Activated CD8-positive, alpha-beta memory T cell treated with anti-CD3 and anti-CD28 coated beads for 36 hours (primary cell): ENCODE data around the gene RIBC2. TPM values are rescaled to one million over a fixed set of nuclear protein-coding genes. Genes with fewer than 3 reads are reported as not detected.
"Not testable (repeated sequence)": the region's sequence is repeated elsewhere in the genome, so short reads cannot be mapped to it uniquely, and the experiment has no call there.

Experiments used
- CTCF ChIA-PET: fragments of 350-600 bp; sonication (Branson Sonifier 250); formaldehyde crosslinking; loops from one replicate; lab custom pipeline; 2021; ENCODE audit warnings: antibody characterized with exemption; lab: Charles Lee
- POLR2A ChIA-PET: fragments of 350-600 bp; sonication (Branson Sonifier 250); formaldehyde crosslinking; loops from one replicate; lab custom pipeline; 2021; ENCODE audit warnings: antibody characterized with exemption; lab: Charles Lee
- total RNA-seq, 2 experiments: library from RNA; stranded (reverse); gene quantifications; one replicate each; pipeline ENCODE4 v1.2.3, GENCODE V29; 2021

The RIBC2 gene
- total RNA-seq, 2 experiments from 2014 or later, result 12.4 to 13.3 TPM

GRCh38 chr22:45442116-45442515, 28.6 kb downstream of the RIBC2 start:
- POLR2A ChIA-PET, result interaction anchor here (0.5 to 1.1 kb wide), 2 partner anchors 134 to 871 kb away, joined by 3 to 6 read pairs; no protein-coding TSS in a partner anchor
- CTCF ChIA-PET, result interaction anchor here (0.6 to 0.8 kb wide), 4 partner anchors 29 to 1327 kb away, joined by 3 to 4 read pairs (median 4); no protein-coding TSS in a partner anchor

GRCh38 chr22:45444168-45444567, 30.7 kb downstream of the RIBC2 start:
- CTCF ChIA-PET, result no interaction called here
- POLR2A ChIA-PET, result no interaction called here

- ChIA-PET POLR2A (no interaction called here), CTCF (no interaction called here)
These were observed 31.7 kb downstream of the RIBC2 start for GRCh38 chr22:45445031-45445710.

GRCh38 chr22:45446216-45446615, 32.7 kb downstream of the RIBC2 start:
- ChIA-PET POLR2A (no interaction called here), CTCF (no interaction called here)

GRCh38 chr22:45447596-45447995, 34.1 kb downstream of the RIBC2 start:
- POLR2A ChIA-PET, CTCF ChIA-PET: not testable (repeated sequence)

- POLR2A ChIA-PET, result no interaction called here
- CTCF ChIA-PET, result no interaction called here
These were observed 34.9 kb downstream of the RIBC2 start for GRCh38 chr22:45448431-45448830.

- POLR2A ChIA-PET, result interaction anchor here (0.7 kb wide), 1 partner anchor 522 kb away, joined by 11 read pairs; no protein-coding TSS in a partner anchor
- CTCF ChIA-PET, result not testable (repeated sequence)
These were observed 35.9 kb downstream of the RIBC2 start for GRCh38 chr22:45449442-45449841.

- ChIA-PET POLR2A (no interaction called here), CTCF (no interaction called here)
These were observed 36.8 kb downstream of the RIBC2 start for GRCh38 chr22:45450101-45450785.

- ChIA-PET CTCF (no interaction called here), POLR2A (no interaction called here)
These were observed 37.6 kb downstream of the RIBC2 start for GRCh38 chr22:45450921-45451651.

- CTCF ChIA-PET, result no interaction called here
- POLR2A ChIA-PET, result no interaction called here
These were observed 38.5 kb downstream of the RIBC2 start for GRCh38 chr22:45451972-45452371.

- ChIA-PET CTCF (no interaction called here), POLR2A (no interaction called here)
These were observed 39.3 kb downstream of the RIBC2 start for GRCh38 chr22:45452565-45453379.

GRCh38 chr22:45453764-45454163, 40.3 kb downstream of the RIBC2 start:
- ChIA-PET CTCF (no interaction called here), POLR2A (no interaction called here)

GRCh38 chr22:45454275-45454674, 40.8 kb downstream of the RIBC2 start:
- POLR2A ChIA-PET, result no interaction called here
- CTCF ChIA-PET, result no interaction called here

GRCh38 chr22:45455212-45455611, 41.7 kb downstream of the RIBC2 start:
- POLR2A ChIA-PET, result no interaction called here
- CTCF ChIA-PET, result no interaction called here

- ChIA-PET POLR2A (no interaction called here), CTCF (interaction anchor here (1.0 kb wide), 1 partner anchor 15 kb away, joined by 3 read pairs; no protein-coding TSS in a partner anchor)
These were observed 42.1 kb downstream of the RIBC2 start for GRCh38 chr22:45455621-45456020.

- POLR2A ChIA-PET, result no interaction called here
- CTCF ChIA-PET, result no interaction called here
These were observed 43.3 kb downstream of the RIBC2 start for GRCh38 chr22:45456811-45457210.

- ChIA-PET POLR2A (no interaction called here), CTCF (no interaction called here)
These were observed 45.0 kb downstream of the RIBC2 start for GRCh38 chr22:45458532-45458931.

GRCh38 chr22:45459235-45459634, 45.7 kb downstream of the RIBC2 start:
- CTCF ChIA-PET, result no interaction called here
- POLR2A ChIA-PET, result no interaction called here

- CTCF ChIA-PET, result no interaction called here
These were observed 47.0 kb downstream of the RIBC2 start for GRCh38 chr22:45460288-45461109.

More at GRCh38 chr22:45460288-45461109, 47.0 kb downstream of the RIBC2 start:
- POLR2A ChIA-PET, result no interaction called here
